HUES64 (cell line): ENCODE results near the gene PNRC2. TPM values are rescaled to one million over a fixed set of nuclear protein-coding genes. Genes with fewer than 3 reads are reported as not detected.

Experiments used
- H3K27ac ChIP-seq: 2 replicates; pipeline ENCODE4 v1.7.0; 2013; ENCODE audit warnings: low read depth, low read length, inconsistent platforms
- H3K27me3 ChIP-seq: 2 replicates; pipeline ENCODE4 v1.6.1; 2013; ENCODE audit warnings: mild to moderate bottlenecking, low read length; ENCODE audit not compliant: insufficient read depth
- H3K36me3 ChIP-seq: 2 replicates; pipeline ENCODE4 v1.6.1; 2013; ENCODE audit warnings: mild to moderate bottlenecking, low read length; ENCODE audit not compliant: insufficient read depth
- H3K4me1 ChIP-seq: 2 replicates; pipeline ENCODE4 v1.6.1; 2013; ENCODE audit warnings: mild to moderate bottlenecking, low read length, moderate library complexity; ENCODE audit not compliant: insufficient read depth
- H3K4me3 ChIP-seq: 2 replicates; pipeline ENCODE4 v1.5.1; 2013; ENCODE audit warnings: mild to moderate bottlenecking, low read length, moderate library complexity
- H3K9ac ChIP-seq: 2 replicates; pipeline ENCODE4 v1.6.1; 2013; ENCODE audit warnings: mild to moderate bottlenecking, low read depth, low read length
- H3K9me3 ChIP-seq: 2 replicates; pipeline ENCODE4 v1.6.1; 2013; ENCODE audit warnings: low read depth, low read length; ENCODE audit not compliant: insufficient read depth
- WGBS: fragments of 150-250, 120-280 bp; methylation state at CpG from one replicate; pipeline ENCODE4 v1.1.7; 2013; ENCODE audit warnings: missing lambda C conversion rate; 5-methylcytosine and 5-hydroxymethylcytosine counted together
- polyA plus RNA-seq, 2 experiments: library from polyadenylated mRNA; stranded (reverse); fragments of 50-300 nt; gene quantifications; one replicate each; pipeline ENCODE4 v1.2.3, GENCODE V29; 2013

Gene PNRC2
- 99.7 TPM for polyA plus RNA-seq (2013, experiment 1 of 2)
- 149 TPM for polyA plus RNA-seq (2013, experiment 2 of 2)

- no peaks in the 10 kb centered on the region for H3K9me3 ChIP-seq
- 0 out of 2 replicates have a peak, but pooled peaks cover 8% of the 10 kb centered on the region for H3K4me1 ChIP-seq
- WGBS: under 1% methylated on average over 84 of the region's 84 CpGs
- peak within 1 kb of the TSS; percentile 93 for H3K4me3 ChIP-seq
- H3K27me3 ChIP-seq: no peaks in the 10 kb centered on the region
- H3K27ac ChIP-seq: peak within 1 kb of the TSS; percentile 98
- peak within 1 kb of the TSS; percentile 100 for H3K9ac ChIP-seq
- peaks cover 31% of the 10 kb centered on the region for H3K36me3 ChIP-seq
These were observed at the start of gene PNRC2 for GRCh38 chr1:23959461-23960290. Gene PNRC2 (plus strand): TSS chr1:23959828. CDS start chr1:23961458, 1,630 bp downstream.

DNA sequence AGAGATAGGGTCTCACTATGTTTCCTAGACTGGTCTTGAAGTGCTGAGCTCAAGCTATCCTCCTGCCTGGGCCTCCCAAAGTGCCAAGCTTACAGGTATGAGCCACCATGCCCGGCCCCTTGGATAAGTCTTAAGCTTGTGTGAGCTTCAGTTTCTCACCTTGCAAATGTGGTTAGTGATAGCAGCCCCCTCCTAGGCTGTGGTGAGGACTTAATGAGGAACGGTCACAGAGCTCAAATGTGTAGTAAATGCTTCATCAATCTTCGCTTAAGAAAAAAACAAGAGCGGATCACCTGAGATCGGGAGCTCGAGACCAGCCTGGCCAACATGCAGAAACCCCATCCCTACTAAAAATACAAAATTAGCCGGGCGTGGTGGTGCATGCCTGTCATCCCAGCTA, 49.5 kb upstream of the PNRC2 start:
- no peaks in the 10 kb centered on the region for H3K4me1 ChIP-seq
- H3K27ac ChIP-seq: no peak overlapping the region
- WGBS: 97% methylated on average over 8 of the region's 8 CpGs
- no peaks in the 10 kb centered on the region; the same call in none of the 2 replicates for H3K27me3 ChIP-seq
- H3K4me3 ChIP-seq: no peak overlapping the region
- no peaks in the 10 kb centered on the region for H3K36me3 ChIP-seq
- no peak overlapping the region for H3K9ac ChIP-seq
- no peaks in the 10 kb centered on the region for H3K9me3 ChIP-seq

- no peaks in the 10 kb centered on the region; the same call in none of the 2 replicates for H3K27me3 ChIP-seq
- no peak overlapping the region for H3K27ac ChIP-seq
- no peak overlapping the region for H3K4me3 ChIP-seq
- no peaks in the 10 kb centered on the region for H3K36me3 ChIP-seq
- no peaks in the 10 kb centered on the region for H3K4me1 ChIP-seq
- WGBS: 92% methylated on average over 9 of the region's 11 CpGs
- H3K9ac ChIP-seq: no peak overlapping the region
- H3K9me3 ChIP-seq: no peaks in the 10 kb centered on the region
These were observed 48.9 kb upstream of the PNRC2 start for GRCh38 chr1:23910553-23911246.

DNA sequence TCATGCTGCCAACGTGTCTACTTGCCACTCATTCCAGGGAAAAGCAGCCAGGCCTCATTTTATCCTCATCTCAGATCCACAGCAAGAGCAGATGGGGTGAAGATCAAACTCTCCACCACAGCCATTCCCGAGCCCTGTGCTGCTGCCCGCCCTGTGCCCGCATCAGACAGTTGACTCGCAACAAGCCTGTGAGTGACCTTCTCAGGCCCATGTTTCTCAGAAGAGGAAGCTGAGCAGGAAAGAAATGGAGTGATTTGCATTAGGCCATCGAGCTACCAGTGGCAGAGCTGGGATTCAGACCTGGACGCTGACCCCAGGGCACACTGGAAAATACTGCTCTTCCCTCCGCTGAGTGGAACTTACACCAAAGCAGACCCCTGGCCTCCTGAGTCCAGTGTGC, 47.7 kb upstream of the PNRC2 start:
- H3K36me3 ChIP-seq: no peaks in the 10 kb centered on the region
- H3K27me3 ChIP-seq: no peaks in the 10 kb centered on the region; the same call in 1 of the 2 replicates
- no peaks in the 10 kb centered on the region for H3K4me1 ChIP-seq
- WGBS: 90% methylated on average over 8 of the region's 8 CpGs
- no peak overlapping the region for H3K27ac ChIP-seq
- H3K9ac ChIP-seq: no peak overlapping the region
- H3K4me3 ChIP-seq: no peak overlapping the region
- H3K9me3 ChIP-seq: no peaks in the 10 kb centered on the region

GRCh38 chr1:23913212-23913880, 46.3 kb upstream of the PNRC2 start, which contains the start of gene CNR2:
Gene CNR2 (minus strand): TSS chr1:23913362. CDS start chr1:23875617, 37,745 bp downstream.
- no peak within 1 kb of the TSS for H3K27ac ChIP-seq
- H3K36me3 ChIP-seq: no peaks in the 10 kb centered on the region
- no peaks in the 10 kb centered on the region; the same call in 1 of the 2 replicates for H3K27me3 ChIP-seq
- H3K4me1 ChIP-seq: no peaks in the 10 kb centered on the region
- H3K4me3 ChIP-seq: no peak within 1 kb of the TSS
- no peaks in the 10 kb centered on the region for H3K9me3 ChIP-seq
- no peak within 1 kb of the TSS for H3K9ac ChIP-seq
- WGBS: 84% methylated on average over 6 of the region's 7 CpGs

- WGBS: 95% methylated on average over 3 of the region's 4 CpGs
- no peaks in the 10 kb centered on the region for H3K36me3 ChIP-seq
- H3K4me1 ChIP-seq: no peaks in the 10 kb centered on the region
- H3K9me3 ChIP-seq: no peaks in the 10 kb centered on the region
- H3K9ac ChIP-seq: no peak overlapping the region
- H3K27me3 ChIP-seq: no peaks in the 10 kb centered on the region; the same call in 1 of the 2 replicates
- H3K4me3 ChIP-seq: no peak overlapping the region
- no peak overlapping the region for H3K27ac ChIP-seq
These were observed 44.7 kb upstream of the PNRC2 start for GRCh38 chr1:23914921-23915320.

DNA sequence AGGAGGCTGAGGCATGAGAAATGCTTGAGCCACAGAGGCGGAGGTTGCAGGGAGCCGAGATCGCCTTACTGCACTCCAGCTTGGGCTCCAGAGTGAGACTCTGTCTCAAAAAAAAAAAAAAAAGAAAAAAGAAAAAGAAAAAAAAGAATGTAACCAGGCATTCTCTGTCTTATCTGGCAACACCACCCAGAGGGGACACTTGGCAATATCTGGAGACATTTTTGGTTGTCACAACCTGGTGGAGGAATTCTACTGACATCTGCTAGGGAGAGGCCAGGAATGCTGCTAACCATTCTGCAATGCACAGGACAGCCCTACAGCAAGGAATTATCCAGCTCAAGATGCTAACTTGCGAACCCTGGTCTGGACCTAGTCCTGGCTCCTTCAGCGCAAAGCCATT, 44.2 kb upstream of the PNRC2 start:
- no peak overlapping the region for H3K4me3 ChIP-seq
- H3K9ac ChIP-seq: no peak overlapping the region
- WGBS: 95% methylated on average over 5 of the region's 5 CpGs
- H3K9me3 ChIP-seq: no peaks in the 10 kb centered on the region
- H3K36me3 ChIP-seq: no peaks in the 10 kb centered on the region
- H3K4me1 ChIP-seq: no peaks in the 10 kb centered on the region
- no peaks in the 10 kb centered on the region; the same call in 1 of the 2 replicates for H3K27me3 ChIP-seq
- H3K27ac ChIP-seq: no peak overlapping the region

GRCh38 chr1:23916209-23917131, 43.2 kb upstream of the PNRC2 start:
- WGBS: 64% methylated on average over 12 of the region's 12 CpGs
- no peaks in the 10 kb centered on the region for H3K4me1 ChIP-seq
- H3K9ac ChIP-seq: no peak overlapping the region

GRCh38 chr1:23922321-23922943, 37.2 kb upstream of the PNRC2 start:
- Histone ChIP-seq H3K27ac (no peak overlapping the region), H3K4me3 (no peak overlapping the region), H3K4me1 (no peaks in the 10 kb centered on the region), H3K9me3 (no peaks in the 10 kb centered on the region), H3K36me3 (no peaks in the 10 kb centered on the region), H3K9ac (no peak overlapping the region), H3K27me3 (no peaks in the 10 kb centered on the region)
- WGBS: 94% methylated on average over 8 of the region's 8 CpGs

More at GRCh38 chr1:23916209-23917131, 43.2 kb upstream of the PNRC2 start:
- Histone ChIP-seq H3K36me3 (no peaks in the 10 kb centered on the region), H3K27ac (no peak overlapping the region), H3K9me3 (no peaks in the 10 kb centered on the region), H3K27me3 (no peaks in the 10 kb centered on the region), H3K4me3 (no peak overlapping the region)
